H54 (cell line): ENCODE data around the gene TTYH3.

Source experiments
- DNase-seq: peaks from one replicate; pipeline ENCODE4 v3.0.0; 2011; ENCODE audit warnings: low spot score, mixed read lengths; ENCODE audit not compliant: insufficient read length
- FAIRE-seq: peaks from 3 replicates; lab custom pipeline; 2011; peaks lifted over from hg19 to GRCh38; lab: Jason Lieb, UNC
- POLR2A ChIP-seq: IDR thresholded peaks from 2 replicates; pipeline ENCODE4 v1.6.1; 2011; ENCODE audit warnings: low read depth, mild to moderate bottlenecking, low read length

TTYH3 gene

DNA sequence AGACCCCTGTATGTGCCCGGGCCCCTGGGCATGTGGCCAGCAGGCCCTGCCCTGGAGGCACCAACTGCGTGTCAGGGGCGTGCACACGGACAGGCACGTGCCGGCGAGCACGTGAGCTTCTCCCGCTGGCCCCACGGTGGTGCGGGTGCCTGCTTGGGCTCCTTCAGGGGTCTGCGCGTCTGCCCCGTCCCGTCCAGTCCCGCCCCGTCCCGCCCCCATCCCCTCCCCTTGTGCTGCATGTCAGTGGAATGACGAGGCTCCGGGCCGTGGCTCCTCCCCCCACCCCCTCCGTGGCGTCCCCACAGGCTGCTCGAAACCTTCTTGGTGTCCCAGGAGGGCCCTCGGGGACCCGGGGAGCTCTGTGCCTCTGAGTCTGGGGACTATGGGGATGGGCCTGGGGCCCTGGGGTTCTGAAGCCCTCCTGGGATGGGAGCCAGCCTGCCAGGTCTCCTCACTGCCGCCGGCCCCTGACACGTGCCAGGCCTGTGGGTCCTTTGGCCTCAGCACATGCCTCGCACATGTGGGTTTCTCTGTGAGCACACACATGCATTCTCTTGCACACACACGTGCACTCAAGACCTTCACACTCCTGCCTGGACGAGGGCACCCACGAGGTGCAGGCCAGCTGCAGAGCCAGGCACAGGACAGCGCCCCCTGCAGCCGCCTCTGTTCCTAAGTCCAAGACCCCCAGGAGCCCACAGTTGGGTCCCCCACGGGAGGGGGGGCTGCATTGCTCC, 28.7 kb downstream of the TTYH3 start:
- no peak for FAIRE-seq
- no peak for TF ChIP-seq POLR2A
- DNase-seq = no peak

DNA sequence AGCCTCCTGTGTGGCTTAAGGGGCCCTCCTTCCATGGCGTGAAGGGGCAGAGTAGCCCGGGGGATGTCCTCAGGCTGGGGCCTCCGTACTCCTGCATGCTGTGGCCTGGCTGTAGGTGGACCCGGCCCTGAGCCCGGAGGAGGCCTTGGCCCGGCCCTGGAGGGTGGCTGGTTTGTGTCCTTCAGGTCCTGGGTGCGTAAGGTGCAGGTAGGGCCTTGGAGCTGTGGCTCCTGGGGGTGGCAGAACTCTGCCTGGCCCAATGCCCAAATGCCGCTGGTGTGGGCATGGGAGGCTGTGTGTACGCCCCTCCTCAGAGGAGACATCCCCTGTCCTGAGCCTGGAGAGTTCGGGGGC, 29.3 kb downstream of the TTYH3 start:
- DNase-seq (no peak), FAIRE-seq (no peak)
- no peak for TF ChIP-seq POLR2A

DNA sequence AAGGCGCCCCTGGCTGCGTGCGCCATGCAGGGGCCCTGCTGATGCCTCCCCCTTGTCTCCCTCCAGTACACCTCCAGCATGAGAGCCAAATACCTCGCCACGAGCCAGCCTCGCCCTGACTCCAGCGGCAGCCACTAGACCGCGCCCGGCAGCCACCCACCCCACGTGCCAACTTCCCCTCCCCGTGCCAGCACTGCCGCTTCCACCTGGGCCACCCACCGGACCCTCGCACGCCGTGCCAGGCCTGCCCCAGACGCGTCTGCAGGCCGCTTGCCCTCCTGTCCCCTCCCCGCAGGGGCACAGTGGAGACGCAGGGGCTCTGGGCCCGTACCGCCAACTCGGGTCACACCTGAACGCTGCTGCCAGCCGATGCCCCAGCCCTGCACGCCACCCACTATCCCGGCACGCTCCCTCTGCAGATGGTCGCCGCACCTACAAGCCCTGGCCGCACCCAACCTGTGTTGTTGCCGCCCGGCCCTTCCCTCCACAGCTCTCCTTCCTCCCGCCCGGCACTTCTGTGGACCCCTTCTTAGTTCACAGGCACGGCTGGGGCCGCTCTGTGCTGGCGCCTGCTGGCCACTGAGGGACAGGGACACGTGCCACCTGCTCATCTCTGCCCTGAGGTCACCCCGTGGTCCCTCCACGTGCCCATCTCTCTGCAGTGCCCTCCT, 30.0 kb downstream of the TTYH3 start:
- DNase-seq = no peak
- no peak for TF ChIP-seq POLR2A
- no peak for FAIRE-seq

DNA sequence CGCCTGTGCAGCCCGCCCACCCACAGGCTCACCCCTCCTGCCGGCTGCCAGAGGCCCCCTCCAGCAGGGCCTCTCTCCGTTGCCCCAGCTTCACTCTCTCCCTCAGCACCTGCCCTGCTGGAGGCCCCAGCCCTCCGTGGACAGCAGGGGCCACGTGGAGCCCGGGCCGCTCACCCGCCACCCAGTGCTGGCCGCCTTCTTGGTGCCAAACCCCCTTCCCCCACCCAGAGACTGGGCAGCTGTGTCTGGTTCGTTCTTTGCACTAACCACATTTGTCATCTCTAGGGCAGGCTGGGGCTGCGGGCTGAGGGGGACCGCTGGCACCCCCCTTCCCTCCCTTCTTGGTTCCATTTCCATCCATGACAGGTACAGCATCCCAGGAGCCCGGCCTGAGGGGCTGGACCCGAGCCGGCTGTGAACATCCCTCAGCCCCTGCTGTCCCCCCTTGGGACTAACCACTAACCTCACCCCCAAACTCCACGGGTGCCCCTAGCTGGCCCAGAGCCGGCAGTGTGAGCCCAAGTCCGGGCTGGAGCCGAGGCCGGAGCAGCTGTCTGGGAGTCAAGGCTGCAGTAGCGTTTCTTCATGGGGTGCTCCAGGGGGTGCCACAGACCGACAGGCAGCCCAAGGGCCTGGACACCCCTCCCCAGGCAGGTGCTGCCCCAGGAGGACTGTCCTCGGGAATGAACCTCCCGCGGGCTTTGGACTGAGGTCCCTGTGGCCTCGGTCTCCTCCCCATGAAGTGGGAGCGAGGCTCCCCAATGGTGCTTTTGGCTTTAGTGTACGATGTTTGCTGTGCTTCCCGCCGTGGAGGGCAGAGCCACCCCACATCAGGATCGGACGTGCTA, 30.7 kb downstream of the TTYH3 start:
- FAIRE-seq = no peak
- TF ChIP-seq POLR2A = no peak
- no peak for DNase-seq

DNA sequence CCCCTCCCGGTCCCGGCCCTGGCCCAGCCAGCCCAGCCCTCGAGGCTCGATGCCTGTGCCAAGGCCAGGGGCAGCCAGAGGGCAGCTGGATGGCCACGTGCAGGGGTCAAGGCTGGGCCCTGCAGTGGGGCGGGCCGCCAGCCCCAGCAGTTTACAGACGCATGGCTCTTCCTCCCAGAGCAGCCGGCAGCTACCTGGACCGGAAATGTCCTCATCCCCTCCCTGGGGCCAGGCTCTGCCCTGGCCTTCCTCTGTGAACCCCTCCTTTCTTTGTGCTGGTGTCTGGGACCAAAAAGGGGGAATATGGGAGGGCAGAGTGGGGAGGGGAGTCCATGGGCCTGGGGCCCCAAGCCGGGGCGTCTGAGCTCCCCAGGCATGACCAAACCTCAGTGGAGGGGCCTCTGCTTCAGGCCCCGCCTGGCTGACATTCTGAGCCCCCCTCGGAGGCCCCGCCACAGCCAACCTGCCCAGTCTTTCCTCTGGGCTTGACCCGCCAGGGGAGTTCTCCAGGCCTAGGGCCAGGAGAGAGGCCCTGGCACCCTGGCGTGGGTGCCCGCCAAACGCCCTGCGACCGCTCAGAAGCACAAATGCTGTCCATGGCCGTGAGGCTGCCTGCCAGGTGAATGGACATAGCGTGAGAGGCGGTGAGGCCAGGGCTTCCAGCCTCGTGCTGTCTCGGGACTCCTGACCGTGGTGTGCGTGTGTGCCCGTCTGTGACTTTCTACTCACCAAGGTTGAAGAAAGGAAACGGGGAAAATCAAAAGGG, 31.5 kb downstream of the TTYH3 start:
- DNase-seq = no peak
- FAIRE-seq = no peak
- no peak for TF ChIP-seq POLR2A

DNA sequence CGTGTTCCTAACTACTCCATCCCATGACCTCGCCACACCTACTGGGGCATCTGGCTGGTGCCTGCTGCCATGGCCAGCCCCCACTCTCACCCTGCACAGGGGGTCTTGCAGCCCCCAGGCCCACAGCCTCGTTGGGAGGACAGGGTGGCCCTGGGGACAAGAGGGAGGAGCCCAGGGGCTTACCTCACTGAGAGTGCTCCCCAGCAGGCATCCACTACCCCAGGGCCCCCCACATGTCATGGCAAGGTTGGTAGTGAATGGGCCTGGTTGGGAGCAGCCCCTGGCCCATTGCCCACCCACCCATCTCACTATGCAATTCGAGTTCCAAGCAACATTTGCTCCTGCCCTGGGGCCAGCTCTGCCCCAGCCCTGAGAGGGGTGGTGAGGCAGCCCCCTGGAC, 32.2 kb downstream of the TTYH3 start:
- DNase-seq (no peak), FAIRE-seq (no peak)
- no peak for TF ChIP-seq POLR2A

DNA sequence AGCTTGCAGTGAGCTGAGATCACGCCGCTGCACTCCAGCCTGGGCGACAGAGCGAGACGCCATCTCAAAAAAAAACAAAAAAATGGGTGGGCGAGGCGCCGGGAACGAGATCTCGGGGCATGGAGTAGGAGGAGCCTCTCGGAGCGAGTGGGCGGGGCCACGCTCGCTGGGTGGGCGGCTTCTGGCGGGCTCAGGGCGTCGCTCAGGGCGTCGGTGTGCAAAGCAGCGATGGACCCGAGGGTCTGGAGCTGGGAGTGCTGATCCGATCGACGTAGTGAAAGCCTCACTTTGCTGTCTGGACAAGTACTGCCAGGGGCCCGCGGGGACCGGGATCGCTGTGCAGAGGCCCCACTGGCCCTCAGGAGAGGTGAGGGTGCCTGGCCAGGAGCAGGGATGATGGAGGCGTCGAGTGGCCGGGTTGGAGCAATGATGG, 33.6 kb downstream of the TTYH3 start:
- FAIRE-seq (no peak), DNase-seq (no peak)
- no peak for TF ChIP-seq POLR2A

DNA sequence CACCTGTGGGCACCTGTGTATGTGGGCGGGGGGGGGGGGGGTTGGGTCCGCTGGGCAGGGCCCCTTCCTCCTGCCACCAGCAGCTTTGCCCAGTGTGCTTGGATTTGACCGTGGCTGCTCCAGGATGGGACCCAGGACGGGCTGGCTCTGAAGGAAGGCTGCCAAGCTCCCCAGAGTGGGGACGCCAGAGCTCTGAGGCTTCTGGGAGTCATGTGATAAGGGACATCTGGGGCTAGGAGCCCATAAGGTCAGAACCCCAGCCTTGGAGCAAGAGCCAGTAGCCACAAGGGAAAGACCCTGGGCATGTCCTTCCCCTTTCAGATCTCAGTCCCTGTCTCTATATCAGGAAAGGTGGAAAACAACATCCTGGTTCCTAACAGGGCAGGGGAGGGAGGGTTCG, 34.4 kb downstream of the TTYH3 start:
- no peak for FAIRE-seq
- TF ChIP-seq POLR2A = no peak
- DNase-seq = no peak

DNA sequence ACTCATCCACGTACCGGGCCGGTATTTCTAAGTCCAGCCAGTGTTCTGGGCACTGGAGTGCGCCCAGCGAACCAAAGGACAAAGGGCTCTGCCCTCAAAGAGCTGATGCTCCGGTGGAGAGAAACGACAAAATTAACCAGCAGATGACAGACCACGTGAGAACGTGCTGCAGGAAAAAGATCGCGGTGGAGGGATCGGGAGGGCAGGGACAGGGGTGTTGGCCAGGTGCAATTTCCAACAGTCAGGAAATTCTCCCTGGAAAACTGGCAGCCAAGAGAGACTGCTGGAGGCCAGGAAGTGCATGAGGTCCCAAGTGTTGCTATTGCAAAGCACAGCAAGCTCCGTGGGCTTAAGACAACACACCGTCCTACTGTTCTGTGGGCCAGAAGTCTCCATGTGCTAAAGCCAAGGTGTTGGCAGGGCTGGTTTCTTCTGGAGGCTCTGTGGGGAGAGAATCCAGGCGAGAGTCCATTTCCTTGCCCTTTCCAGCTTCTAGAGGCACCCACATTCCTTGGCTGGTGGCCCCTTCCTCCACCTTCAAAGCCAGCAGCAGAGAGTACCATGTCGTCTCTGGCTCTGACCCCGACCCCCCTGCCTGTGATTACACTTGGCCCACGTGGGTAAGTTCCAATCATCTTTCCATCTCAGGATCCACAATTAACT, 34.9 kb downstream of the TTYH3 start:
- no peak for DNase-seq
- FAIRE-seq = no peak
- TF ChIP-seq POLR2A = no peak

DNA sequence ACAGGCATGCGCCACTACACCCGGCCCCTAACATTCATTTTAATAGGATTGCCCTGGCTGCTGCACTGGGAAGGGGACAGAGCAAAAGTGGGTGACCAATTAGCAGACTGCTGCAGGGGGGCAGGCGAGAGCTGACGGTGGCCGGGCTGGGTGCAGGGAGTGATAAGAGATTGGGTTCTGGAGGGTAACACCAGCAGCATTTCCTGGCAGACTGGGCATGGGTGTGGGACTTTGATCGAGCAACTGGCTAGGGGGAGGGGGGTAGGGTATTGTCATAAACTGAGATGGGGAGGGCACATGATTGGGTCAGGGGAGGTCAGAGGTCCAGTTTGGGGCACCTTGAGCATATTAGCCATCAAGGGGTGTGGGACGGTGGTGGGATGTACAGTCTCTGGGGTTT, 36.1 kb downstream of the TTYH3 start:
- FAIRE-seq (no peak), DNase-seq (no peak)
- TF ChIP-seq POLR2A = no peak

DNA sequence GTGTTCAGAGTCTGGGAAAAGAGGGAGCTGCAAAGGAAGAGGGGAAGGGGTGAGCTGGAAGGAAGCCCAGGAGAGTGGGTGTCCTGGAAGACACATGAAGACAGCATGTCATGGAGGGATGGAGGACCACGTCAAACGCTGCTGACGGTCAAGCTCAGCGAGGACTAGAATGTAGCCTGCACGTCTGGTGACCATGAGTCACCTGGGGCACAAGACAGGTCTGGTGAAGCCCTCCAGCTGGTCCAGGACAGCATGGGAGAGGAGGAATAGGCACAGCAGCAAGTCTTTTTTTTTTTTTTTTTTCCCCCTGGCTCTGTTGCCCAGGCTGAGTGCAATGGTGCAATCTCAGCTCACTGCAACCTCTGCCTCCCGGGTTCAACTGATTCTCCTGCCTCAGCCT, 36.6 kb downstream of the TTYH3 start:
- FAIRE-seq (no peak), DNase-seq (peak; percentile 83)
- no peak for TF ChIP-seq POLR2A

DNA sequence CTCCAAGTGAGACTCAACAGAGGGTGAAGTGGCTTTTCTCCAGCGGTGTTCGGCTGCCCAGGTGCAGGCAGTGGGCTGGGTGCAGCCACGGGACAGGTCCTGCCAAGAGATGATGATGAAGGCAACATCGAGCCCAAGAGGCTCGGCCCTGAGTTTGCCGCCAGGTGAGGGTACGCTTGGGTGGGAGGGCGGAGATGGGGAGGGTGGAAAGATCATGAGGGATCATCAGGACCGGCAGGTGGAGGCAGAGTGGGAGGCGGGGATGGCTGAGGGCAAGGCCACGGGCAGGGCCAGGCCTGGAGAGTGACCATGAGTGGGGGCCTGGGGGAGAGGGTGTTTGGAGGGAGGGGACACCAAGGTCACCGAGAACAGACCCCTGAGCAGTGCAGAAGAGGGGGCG, 38.4 kb downstream of the TTYH3 start:
- no peak for TF ChIP-seq POLR2A
- FAIRE-seq (no peak), DNase-seq (no peak)
